Mesenchymal stem cell (in vitro differentiated cells and primary cell): Measurements from ENCODE around the gene HPS6.

Experiments used
- DNase-seq: peaks from one replicate; pipeline ENCODE4 v3.0.0-alpha.2; 2013
- H2AFZ ChIP-seq: one replicate; pipeline ENCODE4 v1.6.1; 2013; ENCODE audit warnings: low read depth, mild to moderate bottlenecking, control low read depth, inconsistent platforms, low read length, moderate library complexity
- H2AK5ac ChIP-seq: 2 replicates; pipeline ENCODE4 v1.6.1; 2013; ENCODE audit warnings: low read length, moderate library complexity, mild to moderate bottlenecking, inconsistent platforms; ENCODE audit not compliant: severe bottlenecking
- H2BK120ac ChIP-seq: one replicate; pipeline ENCODE4 v1.6.1; 2013; ENCODE audit warnings: low read depth, mild to moderate bottlenecking, inconsistent platforms, low read length, moderate library complexity
- H2BK12ac ChIP-seq, 2 experiments: one replicate each; pipeline ENCODE4 v1.6.1; 2013; ENCODE audit warnings: inconsistent platforms in 2 of 2, low read length in 2 of 2, mild to moderate bottlenecking in 2 of 2, moderate library complexity in 2 of 2, control low read depth in 1 of 2
- H2BK15ac ChIP-seq: one replicate; pipeline ENCODE4 v1.6.1; 2013; ENCODE audit warnings: mild to moderate bottlenecking, low read depth, inconsistent platforms; ENCODE audit not compliant: poor library complexity, severe bottlenecking
- H2BK5ac ChIP-seq: 2 replicates; pipeline ENCODE4 v1.6.1; 2013; ENCODE audit warnings: low read depth, mild to moderate bottlenecking, low read length, control low read depth, inconsistent platforms; ENCODE audit not compliant: poor library complexity, severe bottlenecking
- H3K14ac ChIP-seq, 2 experiments: one replicate each; pipeline ENCODE4 v1.6.1; 2013; ENCODE audit warnings: inconsistent platforms in 2 of 2, low read length in 2 of 2, control low read depth in 1 of 2, mild to moderate bottlenecking in 1 of 2, moderate library complexity in 1 of 2
- H3K18ac ChIP-seq, 2 experiments: one replicate each; pipeline ENCODE4 v1.6.1; 2013; ENCODE audit warnings: inconsistent platforms in 2 of 2, low read length in 2 of 2, control low read depth in 1 of 2, low read depth in 1 of 2, mild to moderate bottlenecking in 1 of 2
- H3K23ac ChIP-seq, 2 experiments: one replicate each; pipeline ENCODE4 v1.6.1; 2013; ENCODE audit warnings: inconsistent platforms in 2 of 2, low read length in 2 of 2, mild to moderate bottlenecking in 2 of 2, moderate library complexity in 2 of 2, control low read depth in 1 of 2
- H3K27ac ChIP-seq: 2 replicates; pipeline ENCODE4 v1.5.1; 2013; ENCODE audit warnings: mild to moderate bottlenecking, moderate library complexity, low read length, control low read depth, inconsistent platforms; ENCODE audit not compliant: poor library complexity, severe bottlenecking
- H3K27me3 ChIP-seq, 2 experiments: 2 replicates each; pipeline versions ENCODE4 v1.6.1 to v1.7.0; 2013; ENCODE audit warnings: low read length in 2 of 2, mild to moderate bottlenecking in 2 of 2, moderate library complexity in 2 of 2, control low read depth in 1 of 2, inconsistent platforms in 1 of 2; ENCODE audit not compliant: control insufficient read depth in 1 of 2, insufficient read depth in 1 of 2
- H3K36me3 ChIP-seq, 2 experiments: 2 replicates each; pipeline versions ENCODE4 v1.6.1 to v1.7.0; 2013; ENCODE audit warnings: low read length in 2 of 2, control low read depth in 1 of 2, inconsistent platforms in 1 of 2, low read depth in 1 of 2, mild to moderate bottlenecking in 1 of 2; ENCODE audit not compliant: insufficient read depth in 2 of 2, control insufficient read depth in 1 of 2
- H3K4ac ChIP-seq, 2 experiments: one replicate each; pipeline ENCODE4 v1.6.1; 2013; ENCODE audit warnings: inconsistent platforms in 2 of 2, low read length in 2 of 2, mild to moderate bottlenecking in 2 of 2, moderate library complexity in 2 of 2, control low read depth in 1 of 2, low read depth in 1 of 2
- H3K4me1 ChIP-seq: 2 replicates; pipeline ENCODE4 v1.6.1; 2013; ENCODE audit warnings: low read depth, low read length, control low read depth; ENCODE audit not compliant: control insufficient read depth, insufficient read depth
- H3K4me2 ChIP-seq: 2 replicates; pipeline ENCODE4 v1.6.1; 2013; ENCODE audit warnings: low read length, mild to moderate bottlenecking, inconsistent platforms; ENCODE audit not compliant: poor library complexity, severe bottlenecking
- H3K4me3 ChIP-seq, 2 experiments: 2 replicates each; pipeline versions ENCODE4 v1.5.1 to v1.7.0; 2013; ENCODE audit warnings: low read length in 2 of 2, mild to moderate bottlenecking in 2 of 2, control low read depth in 1 of 2, low read depth in 1 of 2; ENCODE audit not compliant: insufficient read depth in 1 of 2
- H3K79me1 ChIP-seq: replicated peaks from 2 replicates; pipeline ENCODE4 v1.6.1; 2013; ENCODE audit warnings: mild to moderate bottlenecking, control low read depth, low read length, inconsistent platforms; ENCODE audit not compliant: poor library complexity, severe bottlenecking
- H3K9ac ChIP-seq: 2 replicates; pipeline ENCODE4 v1.7.0; 2013; ENCODE audit warnings: mild to moderate bottlenecking, low read length, moderate library complexity
- H3K9me3 ChIP-seq: 2 replicates; pipeline ENCODE4 v1.7.0; 2013; ENCODE audit warnings: mild to moderate bottlenecking, low read length; ENCODE audit not compliant: control insufficient read depth
- H4K8ac ChIP-seq: one replicate; pipeline ENCODE4 v1.6.1; 2013; ENCODE audit warnings: inconsistent platforms, mild to moderate bottlenecking, low read length, moderate library complexity
- H4K91ac ChIP-seq: one replicate; pipeline ENCODE4 v1.6.1; 2013; ENCODE audit warnings: mild to moderate bottlenecking, low read length, inconsistent platforms
- WGBS: methylation state at CpG from one replicate; pipeline ENCODE4 v1.1.7; 2013; ENCODE audit warnings: mixed read lengths; 5-methylcytosine and 5-hydroxymethylcytosine counted together

The HPS6 gene

DNA sequence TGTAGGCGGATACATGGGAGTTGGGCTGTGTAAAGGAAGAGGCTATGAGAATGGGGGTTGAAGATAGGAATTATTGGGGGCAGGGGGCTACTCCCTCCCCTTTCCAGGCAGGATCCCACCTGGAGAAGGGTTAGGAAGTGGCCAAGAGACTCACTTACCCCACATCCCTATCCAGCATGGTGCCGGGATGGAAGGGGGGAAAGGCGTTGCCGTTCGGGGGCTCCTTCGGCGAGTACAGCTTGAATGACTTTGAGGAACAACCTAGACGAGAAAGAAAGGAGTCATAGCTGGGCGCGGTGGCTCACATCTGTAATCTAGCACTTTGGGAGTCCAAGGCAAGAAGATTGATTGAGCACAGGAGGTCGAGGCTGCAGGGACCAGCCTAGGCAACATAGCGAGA lies 46.1 kb downstream of the HPS6 start:
- Histone ChIP-seq H3K4me2 (no peak overlapping the region), H3K18ac (no peak overlapping the region), H2BK12ac (no peak overlapping the region), H3K4me1 (peaks cover 21% of the 10 kb centered on the region), H3K27ac (no peak overlapping the region), H3K4me3 (no peak overlapping the region), H3K79me1 (peaks cover 40% of the 10 kb centered on the region), H3K36me3 (peaks cover 53 to 56% of the 10 kb centered on the region in 2 experiments), H3K9me3 (no peaks in the 10 kb centered on the region), H2AK5ac (no peak overlapping the region), H3K4ac (no peak overlapping the region), H2AFZ (no peak overlapping the region), H2BK15ac (no peak overlapping the region), H3K27me3 (no peaks in the 10 kb centered on the region), H4K91ac (no peak overlapping the region), H4K8ac (no peak overlapping the region), H2BK5ac (no peak overlapping the region), H3K9ac (no peak overlapping the region), H2BK120ac (no peak overlapping the region), H3K14ac (no peak overlapping the region), H3K23ac (no peak overlapping the region)
- WGBS: 95% methylated on average over 11 of the region's 12 CpGs
- DNase-seq: no peak

DNA sequence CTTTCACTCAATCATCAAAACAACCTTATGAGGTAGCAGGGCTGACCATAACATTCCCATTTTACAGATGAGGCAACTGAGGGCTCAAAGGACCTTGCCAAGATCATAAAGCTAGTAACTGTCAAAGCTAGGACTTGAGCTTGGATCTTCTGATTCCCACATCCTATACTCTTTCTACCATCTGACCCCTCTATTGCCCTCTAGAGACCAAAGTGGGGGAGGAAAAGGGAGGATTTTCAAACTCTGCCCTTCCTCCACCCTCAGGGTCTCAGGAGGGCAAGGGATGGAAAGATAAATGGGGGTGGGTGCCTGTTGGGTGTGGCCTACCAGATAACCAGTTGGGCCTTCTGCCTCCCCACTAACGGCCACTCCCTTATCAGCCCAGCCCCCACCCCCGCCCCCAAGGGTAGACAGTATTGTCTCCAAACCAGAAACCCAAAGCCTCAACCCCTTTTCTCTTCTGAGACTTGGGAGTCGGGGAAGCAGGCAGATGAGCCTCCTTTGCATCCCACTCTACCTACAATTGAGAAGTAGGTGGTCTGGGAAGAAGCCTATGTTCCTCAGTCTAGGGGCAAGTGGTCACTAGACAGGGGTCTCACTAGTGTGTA lies 47.2 kb downstream of the HPS6 start:
- Histone ChIP-seq H3K23ac (no peak overlapping the region), H2BK120ac (no peak overlapping the region), H3K4me1 (peaks cover 23% of the 10 kb centered on the region), H2AFZ (no peak overlapping the region), H3K9ac (peak overlapping the region; percentile 92), H3K36me3 (peaks cover 43 to 46% of the 10 kb centered on the region in 2 experiments), H4K91ac (no peak overlapping the region), H3K4me2 (peak overlapping the region; percentile 82), H3K18ac (no peak overlapping the region), H2AK5ac (no peak overlapping the region), H3K4ac (no peak overlapping the region), H3K4me3 (peak overlapping the region in 1 of 2 experiments; percentile 94), H2BK5ac (no peak overlapping the region), H3K9me3 (no peaks in the 10 kb centered on the region), H3K27me3 (no peaks in the 10 kb centered on the region), H4K8ac (no peak overlapping the region), H3K14ac (no peak overlapping the region), H3K79me1 (peaks cover 31% of the 10 kb centered on the region), H2BK12ac (no peak overlapping the region), H3K27ac (no peak overlapping the region), H2BK15ac (no peak overlapping the region)
- no peak for DNase-seq
- 29% methylated on average over 2 of the region's 3 CpGs for WGBS

DNA sequence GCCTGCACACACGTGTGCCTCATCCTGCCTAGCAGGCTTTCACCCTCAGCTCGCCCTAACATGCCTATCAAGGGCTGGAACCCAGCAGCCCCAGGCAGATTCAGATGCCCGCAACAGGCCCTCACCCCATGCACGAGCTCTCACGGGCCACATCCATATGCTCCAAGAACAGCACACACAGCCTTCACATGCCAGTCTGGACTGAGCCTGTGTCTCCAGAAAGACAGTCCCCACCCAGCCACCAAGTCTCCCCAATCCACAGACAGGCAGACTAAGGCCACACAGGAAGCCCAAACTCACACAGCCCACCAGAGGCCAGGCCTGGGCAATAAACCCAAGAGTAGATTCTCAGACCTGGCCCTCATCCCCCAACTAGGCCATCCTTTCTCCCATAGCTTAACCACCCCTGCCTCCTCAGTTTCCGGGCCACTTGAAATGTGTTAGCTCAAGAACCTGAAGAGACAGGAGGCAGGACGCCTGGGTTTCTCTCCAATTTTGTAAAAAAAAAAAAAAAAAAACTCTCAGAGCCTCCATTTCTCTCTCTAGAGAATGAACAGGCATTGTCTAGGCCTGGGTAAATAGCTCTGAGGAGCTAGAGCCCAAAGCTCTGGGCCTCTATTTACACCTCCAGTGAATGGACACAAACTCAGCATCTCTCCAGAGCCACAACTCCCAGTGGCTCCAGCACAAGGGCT lies 48.3 kb downstream of the HPS6 start:
- peaks cover 33 to 36% of the 10 kb centered on the region in 2 experiments for H3K36me3 ChIP-seq
- H3K23ac ChIP-seq: peak overlapping the region in 1 of 2 experiments; percentile 75
- peak overlapping the region; percentile 82 for H3K4me2 ChIP-seq
- peak overlapping the region in 1 of 2 experiments; percentile 90 for H3K18ac ChIP-seq
- H3K14ac ChIP-seq: peak overlapping the region; percentile 9 to 97
- peak overlapping the region; percentile 4 for H4K91ac ChIP-seq
- H3K79me1 ChIP-seq: peaks cover 26% of the 10 kb centered on the region
- H2BK120ac ChIP-seq: no peak overlapping the region
- no peaks in the 10 kb centered on the region for H3K9me3 ChIP-seq
- H3K4ac ChIP-seq: no peak overlapping the region
- peak overlapping the region; percentile 92 for H3K9ac ChIP-seq
- peaks cover 33% of the 10 kb centered on the region for H3K4me1 ChIP-seq
- DNase-seq: no peak
- peak overlapping the region; percentile 17 for H2AK5ac ChIP-seq
- H2BK15ac ChIP-seq: no peak overlapping the region
- peak overlapping the region; percentile 84 to 94 for H3K4me3 ChIP-seq
- 52% methylated on average over 6 of the region's 7 CpGs for WGBS
- no peak overlapping the region for H2BK12ac ChIP-seq
- H3K27ac ChIP-seq: peak overlapping the region; percentile 30
- no peak overlapping the region for H2BK5ac ChIP-seq
- H3K27me3 ChIP-seq: no peaks in the 10 kb centered on the region
- H2AFZ ChIP-seq: no peak overlapping the region
- H4K8ac ChIP-seq: no peak overlapping the region
